Measurements from ENCODE around the gene PADI4. TPM values are rescaled to one million over a fixed set of nuclear protein-coding genes. Genes with fewer than 3 reads are reported as not detected.
"Not testable (repeated sequence)": the region's sequence is repeated elsewhere in the genome, so short reads cannot be mapped to it uniquely, and the experiment has no call there.

PADI4 gene
- total RNA-seq, 2 donors from 2014 or later, result 0.33 to 0.86 TPM

DNA sequence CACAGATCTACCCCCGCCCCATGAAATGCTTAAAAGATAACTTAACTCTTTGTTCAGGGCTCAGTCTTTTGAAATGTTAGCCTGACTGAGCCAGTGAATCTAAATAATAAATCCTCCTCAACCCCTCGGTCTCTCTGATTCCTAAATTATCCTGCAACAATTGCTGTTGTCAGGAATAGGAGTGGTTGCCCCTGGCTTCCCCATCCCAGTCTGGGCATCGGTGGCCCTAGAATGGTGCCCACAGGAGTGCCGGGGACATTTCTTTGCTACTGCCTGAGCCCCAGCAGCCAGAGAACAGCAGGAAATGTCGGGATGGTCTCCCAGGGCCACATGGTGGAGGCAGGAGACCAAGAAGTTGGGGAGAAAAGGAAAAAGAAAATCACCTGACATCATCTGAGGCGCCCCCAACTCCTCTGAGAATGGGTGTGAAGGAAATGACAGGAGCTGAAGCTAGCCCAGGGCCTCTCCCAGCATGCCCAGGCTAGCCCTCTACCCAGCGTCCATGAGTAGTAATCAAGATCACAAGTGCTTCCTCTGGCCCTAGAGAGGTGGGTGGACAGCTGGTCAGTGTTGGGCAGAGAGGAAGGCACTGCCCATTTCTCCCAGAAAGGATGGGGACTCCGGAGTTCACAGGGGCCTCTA, 1.6 kb downstream of the PADI4 start:
- Mint-ChIP-seq H3K4me1 (ENCODE audit: low read depth in 2 of 2) (no peaks in the 10 kb centered on the region), H3K27ac (no peak overlapping the region), H3K27me3 (peaks cover 19 to 20% of the 10 kb centered on the region in 2 donors), H3K36me3 (no peaks in the 10 kb centered on the region), H3K9me3 (no peaks in the 10 kb centered on the region), H3K4me3 (no peak overlapping the region)
- DNase-seq (ENCODE audit: low spot score) (no peak), ATAC-seq (no peak)

DNA sequence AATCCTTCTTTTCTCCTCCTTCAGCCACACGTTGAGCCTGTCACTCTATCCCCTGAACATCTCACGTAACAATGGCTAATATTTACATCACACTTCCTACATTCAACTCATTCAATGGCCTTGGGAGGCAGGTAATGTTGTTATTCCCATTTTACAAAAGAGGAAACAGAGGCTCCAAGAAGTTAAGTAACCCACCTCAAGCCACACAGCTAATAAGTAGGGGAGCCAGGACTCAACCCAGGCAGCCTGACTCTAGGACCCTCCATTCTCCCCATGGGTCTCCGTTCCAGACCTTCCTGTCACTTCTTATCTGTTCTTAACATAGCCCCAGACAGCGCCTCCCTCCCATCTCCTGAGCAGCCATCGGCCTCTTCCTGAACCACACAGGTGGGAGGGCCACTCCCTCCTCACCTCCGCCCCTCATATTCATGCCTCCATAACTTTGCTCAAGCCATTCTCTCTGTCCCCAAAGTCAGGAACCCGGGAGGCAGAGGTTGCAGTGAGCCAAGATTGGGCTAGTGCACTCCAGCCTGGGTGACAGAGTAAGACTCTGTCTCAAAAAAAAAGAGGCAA, 2.2 kb downstream of the PADI4 start:
- H3K36me3 Mint-ChIP-seq, result no peaks in the 10 kb centered on the region
- H3K4me1 Mint-ChIP-seq (ENCODE audit: low read depth in 2 of 2), result no peaks in the 10 kb centered on the region
- no peak overlapping the region for H3K27ac Mint-ChIP-seq
- H3K9me3 Mint-ChIP-seq, result no peaks in the 10 kb centered on the region
- DNase-seq (ENCODE audit: low spot score) (no peak), ATAC-seq (no peak)
- no peak overlapping the region for H3K4me3 Mint-ChIP-seq
- peaks cover 17 to 20% of the 10 kb centered on the region in 2 donors for H3K27me3 Mint-ChIP-seq

DNA sequence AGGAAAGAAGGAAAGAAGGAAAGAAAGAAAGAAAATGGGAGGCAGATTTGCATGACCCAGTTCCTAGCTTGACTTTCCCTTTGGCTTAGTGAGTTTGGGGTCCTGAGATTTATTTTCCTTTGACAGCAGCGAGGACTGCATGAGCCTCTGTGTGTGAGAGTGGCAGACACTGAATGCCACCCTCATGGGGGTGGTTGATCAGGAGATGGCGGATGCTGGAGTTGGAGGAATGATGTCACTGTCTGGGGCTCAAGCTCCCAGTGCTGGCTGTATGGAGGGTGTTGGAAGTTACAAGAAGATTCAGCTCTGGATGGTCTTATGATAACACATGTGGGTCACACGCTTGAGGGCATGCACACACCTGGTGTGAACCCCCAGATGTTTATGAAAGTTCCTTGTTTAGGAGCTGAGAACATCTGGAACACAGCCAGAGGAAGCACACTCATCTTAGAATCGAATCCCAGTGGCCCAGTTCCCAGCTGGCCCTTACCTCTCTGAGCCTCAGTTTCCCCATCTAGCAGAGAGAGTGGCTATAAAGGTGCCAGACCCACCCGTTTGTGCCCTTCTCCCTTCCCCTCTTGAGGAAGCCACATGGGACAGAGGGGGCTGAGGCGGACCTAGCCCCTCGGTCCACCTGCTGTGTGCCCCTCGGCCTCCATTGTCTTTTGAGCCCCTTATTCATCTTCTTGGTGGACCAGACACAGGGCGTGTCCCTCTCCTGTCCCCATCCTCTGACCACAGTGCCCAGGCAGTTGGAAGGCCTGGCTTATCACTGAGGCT, 5.7 kb downstream of the PADI4 start:
- Mint-ChIP-seq H3K9me3 (no peaks in the 10 kb centered on the region), H3K27ac (no peak overlapping the region), H3K4me1 (ENCODE audit: low read depth in 2 of 2) (no peaks in the 10 kb centered on the region), H3K36me3 (no peaks in the 10 kb centered on the region), H3K4me3 (no peak overlapping the region), H3K27me3 (peaks cover 13 to 16% of the 10 kb centered on the region in 2 donors)
- DNase-seq (ENCODE audit: low spot score) (no peak), ATAC-seq (peak in 1 of 2 donors; percentile 36)

DNA sequence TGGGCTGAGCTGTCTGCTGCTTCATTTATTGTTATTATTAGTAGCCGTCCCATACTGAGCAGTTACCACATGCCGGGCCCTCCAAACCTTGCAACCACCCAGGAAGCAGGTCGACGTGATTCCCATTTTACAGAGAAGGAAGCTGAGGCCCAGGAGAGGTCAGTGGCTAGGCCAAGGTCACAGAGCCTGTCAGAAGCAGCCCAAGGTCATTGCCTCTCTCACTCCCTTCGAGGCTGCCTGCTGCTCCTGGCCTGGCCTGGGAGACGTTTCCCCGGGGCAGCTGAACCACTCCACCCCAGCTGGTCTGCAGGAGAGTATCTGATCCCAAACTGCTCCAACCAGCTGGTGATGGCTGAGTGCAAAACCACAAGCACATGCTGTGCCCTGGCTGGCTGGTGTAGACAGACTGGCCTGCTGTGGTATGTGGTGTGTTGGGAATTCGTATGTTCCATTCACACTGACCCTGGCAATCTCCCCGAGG, 6.5 kb downstream of the PADI4 start:
- H3K27ac Mint-ChIP-seq, result no peak overlapping the region

DNA sequence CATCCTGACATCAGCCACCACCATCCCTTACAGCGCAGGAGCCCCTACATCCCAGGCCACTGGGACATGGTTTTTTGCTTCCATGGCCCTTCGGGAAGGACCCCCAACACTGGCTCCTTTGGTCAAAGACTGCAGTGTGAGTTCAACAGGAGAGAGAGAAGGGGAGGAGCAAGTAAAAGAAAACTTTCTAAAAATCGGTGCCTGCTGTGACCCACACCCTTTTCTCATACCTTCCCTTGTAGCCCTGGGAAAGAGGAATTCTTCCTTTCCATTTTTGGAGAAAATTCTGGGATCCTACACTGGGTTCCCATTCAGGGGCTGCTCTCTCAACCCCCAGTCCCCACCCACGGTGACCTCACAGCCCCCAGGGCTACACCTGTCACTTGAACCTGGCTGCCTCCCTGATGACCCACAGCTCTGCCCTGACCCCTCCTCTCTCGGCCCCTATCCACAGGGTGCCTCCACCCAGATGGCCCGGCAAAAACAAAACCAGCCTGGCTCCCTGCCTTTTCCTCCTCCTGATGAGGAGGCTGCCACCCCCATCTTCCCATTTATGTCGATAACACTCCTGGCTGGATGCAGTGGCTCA, 7.6 kb downstream of the PADI4 start:
- no peak overlapping the region for H3K4me3 Mint-ChIP-seq
- H3K27ac Mint-ChIP-seq, result no peak overlapping the region
- H3K27me3 Mint-ChIP-seq, result peaks cover 5 to 6% of the 10 kb centered on the region in 2 donors
- ATAC-seq (no peak), DNase-seq (ENCODE audit: low spot score) (no peak)
- H3K36me3 Mint-ChIP-seq, result no peaks in the 10 kb centered on the region
- H3K9me3 Mint-ChIP-seq, result no peaks in the 10 kb centered on the region
- no peaks in the 10 kb centered on the region for H3K4me1 Mint-ChIP-seq (ENCODE audit: low read depth in 2 of 2)

More for the DNA sequence above, 6.5 kb downstream of the PADI4 start:
- DNase-seq (ENCODE audit: low spot score) (no peak), ATAC-seq (peak; percentile 14 to 29)
- no peak overlapping the region for H3K4me3 Mint-ChIP-seq
- H3K9me3 Mint-ChIP-seq, result no peaks in the 10 kb centered on the region
- H3K27me3 Mint-ChIP-seq, result peaks cover 13% of the 10 kb centered on the region in 2 donors
- no peaks in the 10 kb centered on the region for H3K36me3 Mint-ChIP-seq
- H3K4me1 Mint-ChIP-seq (ENCODE audit: low read depth in 2 of 2), result no peaks in the 10 kb centered on the region

DNA sequence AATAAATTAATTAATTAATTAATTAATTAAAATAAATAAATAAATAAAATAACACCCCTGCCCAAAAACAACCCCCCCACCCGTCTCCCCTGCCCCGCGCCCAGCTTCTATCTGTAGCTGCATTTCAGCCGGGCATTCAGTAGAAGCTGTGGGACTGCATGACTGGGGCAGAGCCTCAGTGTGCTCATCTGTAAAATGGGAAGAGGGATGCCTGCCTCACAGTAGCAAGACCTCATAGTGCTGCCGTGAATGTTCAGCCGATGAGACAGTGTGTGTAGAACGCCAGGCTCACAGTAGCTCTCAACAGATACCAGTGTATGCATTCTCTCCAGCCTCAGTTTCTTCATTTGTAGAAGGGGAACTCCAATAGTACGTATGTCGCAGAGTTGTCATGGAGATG, 8.7 kb downstream of the PADI4 start:
- Mint-ChIP-seq H3K36me3 (no peaks in the 10 kb centered on the region), H3K4me1 (ENCODE audit: low read depth in 2 of 2) (no peaks in the 10 kb centered on the region), H3K9me3 (no peaks in the 10 kb centered on the region), H3K27ac (no peak overlapping the region), H3K27me3 (peaks cover 5 to 6% of the 10 kb centered on the region in 2 donors), H3K4me3 (no peak overlapping the region)
- DNase-seq (ENCODE audit: low spot score) (no peak), ATAC-seq (no peak)

DNA sequence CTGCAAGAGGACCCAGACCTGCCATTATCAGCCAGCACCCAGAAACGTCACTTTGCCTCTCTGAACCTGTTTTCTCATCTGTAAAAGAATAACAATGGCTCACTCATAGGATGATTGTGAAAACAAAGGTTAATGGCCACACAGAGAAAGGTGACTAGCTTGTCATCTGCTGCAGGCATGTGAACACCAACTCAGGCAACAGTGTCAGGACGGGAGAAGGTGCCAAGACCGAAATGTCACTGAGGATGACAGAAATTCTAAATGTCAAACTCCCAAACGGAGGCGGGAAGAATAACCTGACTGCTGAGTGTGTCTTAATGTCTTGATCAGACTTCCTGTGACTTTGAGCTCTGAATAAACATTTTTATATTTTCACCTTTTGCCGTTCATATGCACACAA, 10.3 kb downstream of the PADI4 start:
- no peak for DNase-seq (ENCODE audit: low spot score)
- no peak overlapping the region for H3K27ac Mint-ChIP-seq
- no peak overlapping the region for H3K4me3 Mint-ChIP-seq
- H3K27me3 Mint-ChIP-seq, result peaks cover 2 to 9% of the 10 kb centered on the region in 2 donors
- ATAC-seq, result no peak
- H3K36me3 Mint-ChIP-seq, result no peaks in the 10 kb centered on the region
- H3K4me1 Mint-ChIP-seq (ENCODE audit: low read depth in 2 of 2), result no peaks in the 10 kb centered on the region
- no peaks in the 10 kb centered on the region for H3K9me3 Mint-ChIP-seq

DNA sequence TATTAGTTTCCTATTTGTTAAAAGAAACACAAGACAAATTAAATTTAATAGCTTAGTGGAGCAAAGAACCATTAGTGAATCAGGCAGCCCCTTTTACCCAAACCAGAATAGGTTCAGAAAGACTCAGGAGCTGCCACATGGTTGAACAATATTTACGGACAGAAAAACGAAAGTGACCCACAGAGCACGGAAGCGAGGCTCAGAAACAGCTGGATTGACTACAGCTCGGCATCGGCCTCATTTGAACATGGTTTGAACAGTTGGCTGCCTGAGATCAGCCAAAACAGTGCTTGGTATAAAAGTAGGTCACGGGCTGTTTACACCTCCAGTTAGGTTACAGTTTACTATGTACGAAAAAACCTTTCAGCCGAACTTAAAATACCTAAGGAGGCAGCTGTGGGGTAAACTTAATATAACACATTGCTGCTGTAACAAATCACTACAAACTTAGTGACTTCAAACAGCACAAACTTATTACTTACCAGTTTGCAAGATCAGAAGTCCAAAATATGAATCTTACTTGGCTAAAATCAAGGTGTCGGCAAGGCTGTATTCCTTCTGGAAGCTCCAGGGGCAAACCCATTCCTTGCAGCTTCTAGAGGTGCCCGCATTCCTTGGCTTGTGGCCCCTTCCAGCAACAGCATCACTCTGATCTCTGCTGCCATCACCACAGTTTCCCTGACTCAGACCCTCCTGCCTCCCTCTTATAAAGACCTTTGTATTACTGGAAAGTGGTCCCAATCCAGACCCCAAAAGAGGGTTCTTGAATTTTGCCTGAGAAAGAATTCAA, 11.8 kb downstream of the PADI4 start:
- no peak for DNase-seq (ENCODE audit: low spot score)
- H3K27ac Mint-ChIP-seq, result no peak overlapping the region
- no peaks in the 10 kb centered on the region for H3K36me3 Mint-ChIP-seq
- no peak for ATAC-seq
- no peaks in the 10 kb centered on the region for H3K4me1 Mint-ChIP-seq (ENCODE audit: low read depth in 2 of 2)
- peaks cover 0 to 12% of the 10 kb centered on the region in 2 donors for H3K27me3 Mint-ChIP-seq
- no peak overlapping the region for H3K4me3 Mint-ChIP-seq
- no peaks in the 10 kb centered on the region for H3K9me3 Mint-ChIP-seq

DNA sequence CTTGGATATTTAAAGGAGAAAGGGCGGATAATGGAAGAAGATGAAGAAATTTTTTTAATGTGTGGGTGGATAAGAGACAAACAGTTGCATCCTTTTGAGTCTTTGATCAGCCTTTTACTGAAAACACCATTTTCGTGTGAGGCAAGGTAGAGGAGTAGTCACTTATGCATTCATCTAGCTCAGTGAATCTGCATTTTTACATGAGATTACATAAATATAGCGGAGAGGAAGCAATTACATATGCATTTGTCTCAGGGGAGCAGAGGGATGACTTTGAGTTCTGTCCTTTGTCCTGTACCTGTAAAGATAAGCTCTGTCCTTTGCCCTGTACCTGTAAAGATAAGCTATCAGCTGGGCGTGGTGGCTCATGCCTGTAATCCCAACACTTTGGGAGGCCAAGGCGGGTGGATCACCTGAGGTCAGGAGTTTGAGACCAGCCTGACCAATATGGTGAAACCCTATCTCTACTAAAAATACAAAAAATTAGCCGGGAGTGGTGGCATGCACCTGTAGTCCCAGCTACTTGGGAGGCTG, 13.9 kb downstream of the PADI4 start:
- not testable (repeated sequence) for H3K36me3 Mint-ChIP-seq; ATAC-seq; H3K27ac Mint-ChIP-seq; H3K4me3 Mint-ChIP-seq; H3K4me1 Mint-ChIP-seq (ENCODE audit: low read depth in 2 of 2); H3K9me3 Mint-ChIP-seq; DNase-seq (ENCODE audit: low spot score)
- H3K27me3 Mint-ChIP-seq, result peaks cover 0 to 31% of the 10 kb centered on the region in 2 donors

DNA sequence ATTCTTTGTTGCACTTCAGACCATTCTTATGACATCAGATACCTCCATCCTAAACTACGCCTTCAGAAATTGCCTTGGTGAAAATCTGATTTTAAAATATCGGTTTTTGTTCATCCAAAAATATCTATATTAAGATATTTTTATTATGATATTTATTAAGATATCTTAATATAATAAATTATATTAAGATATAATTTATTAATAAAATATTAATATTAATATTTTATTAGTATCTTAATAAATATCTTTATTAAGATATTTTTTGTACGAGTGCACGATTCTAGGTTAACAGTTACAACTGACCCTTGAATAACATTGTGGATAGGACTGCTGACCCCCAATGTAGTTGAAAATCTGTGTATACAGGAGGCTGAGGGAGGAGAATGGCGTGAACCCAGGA, 20.9 kb downstream of the PADI4 start:
- Mint-ChIP-seq H3K9me3 (no peaks in the 10 kb centered on the region), H3K27ac (no peak overlapping the region), H3K27me3 (peaks cover 12 to 48% of the 10 kb centered on the region in 2 donors), H3K36me3 (no peaks in the 10 kb centered on the region), H3K4me3 (no peak overlapping the region), H3K4me1 (ENCODE audit: low read depth in 2 of 2) (no peaks in the 10 kb centered on the region)
- DNase-seq (ENCODE audit: low spot score) (no peak), ATAC-seq (no peak)

DNA sequence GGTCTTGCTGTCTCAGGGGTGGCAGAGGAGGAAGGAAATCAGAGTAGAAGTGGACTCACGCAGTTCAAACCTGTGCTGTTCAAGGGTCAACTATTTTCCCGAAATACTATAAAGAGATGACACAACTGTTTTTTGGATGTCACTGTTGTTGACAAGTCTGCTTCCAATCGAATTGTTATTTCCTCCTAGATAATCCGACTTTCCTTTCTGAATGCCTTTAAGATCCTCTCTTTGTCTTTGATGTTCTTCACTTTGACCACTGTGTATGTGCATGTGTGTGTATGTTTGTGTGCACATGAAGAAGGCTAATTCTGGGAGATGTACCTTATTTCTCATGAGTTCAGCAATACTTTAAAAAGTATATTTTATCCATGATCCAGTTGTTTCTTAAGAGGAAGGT, 21.6 kb downstream of the PADI4 start:
- ATAC-seq (no peak), DNase-seq (ENCODE audit: low spot score) (no peak)
- Mint-ChIP-seq H3K27ac (no peak overlapping the region), H3K9me3 (no peaks in the 10 kb centered on the region), H3K4me3 (no peak overlapping the region), H3K36me3 (no peaks in the 10 kb centered on the region), H3K4me1 (ENCODE audit: low read depth in 2 of 2) (no peaks in the 10 kb centered on the region), H3K27me3 (peaks cover 12 to 47% of the 10 kb centered on the region in 2 donors)

DNA sequence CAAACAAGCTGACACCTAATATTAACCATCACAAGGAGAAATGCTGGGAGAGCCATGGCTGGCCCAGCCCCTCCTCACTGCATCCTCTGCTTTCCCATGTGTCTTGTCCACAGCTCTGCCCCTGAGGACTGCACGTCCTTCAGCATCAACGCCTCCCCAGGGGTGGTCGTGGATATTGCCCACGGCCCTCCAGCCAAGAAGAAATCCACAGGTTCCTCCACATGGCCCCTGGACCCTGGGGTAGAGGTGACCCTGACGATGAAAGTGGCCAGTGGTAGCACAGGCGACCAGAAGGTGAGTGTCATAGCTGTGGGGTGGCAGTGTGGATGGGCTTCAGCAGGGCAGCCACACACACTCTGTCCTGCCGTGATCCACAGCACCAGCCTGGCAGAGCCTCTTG, 22.9 kb downstream of the PADI4 start:
- Mint-ChIP-seq H3K36me3 (no peaks in the 10 kb centered on the region), H3K27me3 (peaks cover 15 to 36% of the 10 kb centered on the region in 2 donors), H3K27ac (no peak overlapping the region), H3K9me3 (no peaks in the 10 kb centered on the region), H3K4me1 (ENCODE audit: low read depth in 2 of 2) (peaks cover 0 to under 1% of the 10 kb centered on the region in 2 donors), H3K4me3 (no peak overlapping the region)
- no peak for DNase-seq (ENCODE audit: low spot score)
- peak in 1 of 2 donors; percentile 17 for ATAC-seq

DNA sequence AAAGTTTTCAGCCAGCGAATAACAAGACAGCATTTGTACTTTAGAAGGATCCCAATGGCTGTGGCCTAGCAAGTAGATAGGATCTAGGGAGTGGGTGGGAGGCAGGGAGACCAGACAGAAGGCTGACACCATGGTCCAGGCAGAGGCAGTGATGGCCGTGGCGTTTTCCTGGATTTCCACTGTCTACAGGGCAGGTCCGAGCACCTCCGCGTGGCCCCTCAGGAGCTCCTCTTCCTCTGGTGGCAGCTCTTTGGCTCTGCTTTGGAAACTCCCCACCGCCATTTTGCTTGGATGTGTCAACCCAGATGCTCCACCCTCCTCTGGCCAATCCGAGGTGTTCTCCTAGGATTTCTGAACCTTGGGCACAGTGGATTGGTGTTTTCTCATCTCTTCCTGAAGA, 25.1 kb downstream of the PADI4 start:
- ATAC-seq, result no peak
- DNase-seq (ENCODE audit: low spot score), result no peak
- peaks cover 20 to 27% of the 10 kb centered on the region in 2 donors for H3K27me3 Mint-ChIP-seq
- no peaks in the 10 kb centered on the region for H3K9me3 Mint-ChIP-seq
- no peaks in the 10 kb centered on the region for H3K36me3 Mint-ChIP-seq
- no peak overlapping the region for H3K4me3 Mint-ChIP-seq
- H3K27ac Mint-ChIP-seq, result no peak overlapping the region
- peaks cover 5 to 6% of the 10 kb centered on the region in 2 donors for H3K4me1 Mint-ChIP-seq (ENCODE audit: low read depth in 2 of 2)
